HEK293 (cell line): ENCODE measurements around the gene EHD2.
A peak's percentile ranks its signal among the peaks of the same experiment; 100 is the strongest.

Experiments used
- CTCF ChIA-PET: fragments of 350-600 bp; formaldehyde crosslinking; extraction: SDS; loops from one replicate; lab custom pipeline; 2021; ENCODE audit warnings: antibody characterized with exemption; lab: Yijun Ruan, JAX
- POLR2A ChIA-PET: fragments of 300-600 bp; formaldehyde crosslinking; extraction: SDS; loops from one replicate; lab custom pipeline; 2020; ENCODE audit warnings: antibody characterized with exemption, inconsistent platforms; lab: Yijun Ruan, JAX
- H3K27ac ChIP-seq: fragments of 200-500 bp; sonication (Bioruptor generic); 2 replicates; pipeline ENCODE4 v1.5.1; 2014; ENCODE audit warnings: low read depth, low read length, control low read depth, inconsistent platforms; ENCODE audit errors: extremely low read depth
- H3K36me3 ChIP-seq, 2 experiments: fragments of 200-500 bp in 1 of 2; sonication (Bioruptor generic) in 1 of 2; 1 replicate in 1 of 2; 2 replicates in 1 of 2; pipeline ENCODE4 v1.5.1; 2014 to 2017; ENCODE audit warnings: inconsistent platforms in 2 of 2, low read length in 2 of 2; ENCODE audit not compliant: control insufficient read depth in 2 of 2, insufficient read depth in 1 of 2
- H3K4me1 ChIP-seq: fragments of 200-500 bp; sonication (Bioruptor generic); 2 replicates; pipeline ENCODE4 v1.5.1; 2014; ENCODE audit warnings: mild to moderate bottlenecking, low read length, inconsistent platforms; ENCODE audit not compliant: control insufficient read depth, insufficient read depth
- H3K4me3 ChIP-seq: 2 replicates; pipeline ENCODE4 v1.5.1; 2011; ENCODE audit warnings: low read depth, mild to moderate bottlenecking, control low read depth, low read length, moderate library complexity
- H3K9me3 ChIP-seq: fragments of 200-500 bp; sonication (Bioruptor generic); 2 replicates; pipeline ENCODE4 v1.5.1; 2014; ENCODE audit warnings: low read depth, low read length, inconsistent platforms; ENCODE audit not compliant: control insufficient read depth, insufficient read depth
- BCL6B ChIP-seq: fragments of 450-650 bp; formaldehyde crosslinking; IDR thresholded peaks from 2 replicates; pipeline ENCODE4 v1.5.1; 2017; ENCODE audit warnings: missing biosample characterization, missing genetic modification characterization
- GLIS1 ChIP-seq: fragments of 450-650 bp; formaldehyde crosslinking; IDR thresholded peaks from 2 replicates; pipeline ENCODE4 v1.5.1; 2016; ENCODE audit warnings: missing biosample characterization, missing genetic modification characterization
- HIC1 ChIP-seq: fragments of 450-650 bp; formaldehyde crosslinking; IDR thresholded peaks from 2 replicates; pipeline ENCODE4 v1.5.1; 2016; ENCODE audit warnings: missing biosample characterization, missing genetic modification characterization
- INSM2 ChIP-seq: fragments of 450-650 bp; formaldehyde crosslinking; IDR thresholded peaks from 2 replicates; pipeline ENCODE4 v1.5.1; 2016; ENCODE audit warnings: missing biosample characterization, missing genetic modification characterization
- KLF1 ChIP-seq: fragments of 450-650 bp; formaldehyde crosslinking; IDR thresholded peaks from 2 replicates; pipeline ENCODE4 v1.5.1; 2016; ENCODE audit warnings: missing biosample characterization, missing genetic modification characterization
- KLF16 ChIP-seq: fragments of 450-650 bp; formaldehyde crosslinking; IDR thresholded peaks from 2 replicates; pipeline ENCODE4 v1.5.1; 2017; ENCODE audit warnings: missing biosample characterization, missing genetic modification characterization
- KLF7 ChIP-seq: fragments of 450-650 bp; formaldehyde crosslinking; IDR thresholded peaks from 2 replicates; pipeline ENCODE4 v1.5.1; 2016; ENCODE audit warnings: missing biosample characterization, missing genetic modification characterization, borderline replicate concordance
- MEIS1 ChIP-seq: sonication (generic); formaldehyde crosslinking; IDR thresholded peaks from 2 replicates; pipeline ENCODE4 v1.8.1; 2022; ENCODE audit warnings: missing genetic modification reagents, mild to moderate bottlenecking, borderline replicate concordance
- OSR2 ChIP-seq: fragments of 450-650 bp; formaldehyde crosslinking; IDR thresholded peaks from 2 replicates; pipeline ENCODE4 v1.5.1; 2016; ENCODE audit warnings: missing biosample characterization, missing genetic modification characterization
- PRDM6 ChIP-seq: fragments of 450-650 bp; formaldehyde crosslinking; IDR thresholded peaks from 2 replicates; pipeline ENCODE4 v1.5.1; 2017; ENCODE audit warnings: missing biosample characterization, missing genetic modification characterization
- SCRT2 ChIP-seq: fragments of 450-650 bp; formaldehyde crosslinking; IDR thresholded peaks from 2 replicates; pipeline ENCODE4 v1.5.1; 2016; ENCODE audit warnings: missing biosample characterization, missing genetic modification characterization
- SP2 ChIP-seq: fragments of 450-650 bp; formaldehyde crosslinking; IDR thresholded peaks from 2 replicates; pipeline ENCODE4 v1.5.1; 2016; ENCODE audit warnings: missing biosample characterization, missing genetic modification characterization
- ZFHX2 ChIP-seq: fragments of 450-650 bp; formaldehyde crosslinking; conservative IDR thresholded peaks from 2 replicates; pipeline ENCODE4 v1.5.1; 2016; ENCODE audit warnings: missing biosample characterization, missing genetic modification characterization
- ZIC2 ChIP-seq: fragments of 450-650 bp; formaldehyde crosslinking; IDR thresholded peaks from 2 replicates; pipeline ENCODE4 v1.5.1; 2016; ENCODE audit warnings: missing biosample characterization, missing genetic modification characterization
- ZNF10 ChIP-seq: fragments of 450-650 bp; formaldehyde crosslinking; IDR thresholded peaks from 2 replicates; pipeline ENCODE4 v1.5.1; 2017; ENCODE audit warnings: missing biosample characterization, missing genetic modification characterization
- ZNF121 ChIP-seq: fragments of 450-650 bp; formaldehyde crosslinking; IDR thresholded peaks from 2 replicates; pipeline ENCODE4 v1.5.1; 2016; ENCODE audit warnings: missing biosample characterization, missing genetic modification characterization
- ZNF132 ChIP-seq: fragments of 450-650 bp; formaldehyde crosslinking; IDR thresholded peaks from 2 replicates; pipeline ENCODE4 v1.5.1; 2017; ENCODE audit warnings: missing biosample characterization, missing genetic modification characterization, borderline replicate concordance
- ZNF184 ChIP-seq: fragments of 450-650 bp; IDR thresholded peaks from 2 replicates; pipeline ENCODE4 v1.5.1; 2018; ENCODE audit warnings: missing biosample characterization, mild to moderate bottlenecking, missing genetic modification characterization
- ZNF24 ChIP-seq: fragments of 450-650 bp; formaldehyde crosslinking; IDR thresholded peaks from 2 replicates; pipeline ENCODE4 v1.5.1; 2016; ENCODE audit warnings: missing biosample characterization, missing genetic modification characterization
- ZNF335 ChIP-seq: fragments of 450-650 bp; formaldehyde crosslinking; conservative IDR thresholded peaks from 2 replicates; pipeline ENCODE4 v1.5.1; 2016; ENCODE audit warnings: missing biosample characterization, missing genetic modification characterization
- ZNF416 ChIP-seq: fragments of 450-650 bp; formaldehyde crosslinking; IDR thresholded peaks from 2 replicates; pipeline ENCODE4 v1.5.1; 2016; ENCODE audit warnings: missing biosample characterization, missing genetic modification characterization
- ZNF501 ChIP-seq: fragments of 450-650 bp; formaldehyde crosslinking; IDR thresholded peaks from 2 replicates; pipeline ENCODE4 v1.5.1; 2016; ENCODE audit warnings: missing biosample characterization, missing genetic modification characterization
- ZNF521 ChIP-seq: fragments of 450-650 bp; formaldehyde crosslinking; IDR thresholded peaks from 2 replicates; pipeline ENCODE4 v1.5.1; 2017; ENCODE audit warnings: missing biosample characterization, mild to moderate bottlenecking, missing genetic modification characterization
- ZNF549 ChIP-seq: fragments of 450-650 bp; IDR thresholded peaks from 2 replicates; pipeline ENCODE4 v1.5.1; 2018; ENCODE audit warnings: missing biosample characterization, missing genetic modification characterization, mild to moderate bottlenecking, inconsistent platforms, moderate library complexity
- ZNF629 ChIP-seq: fragments of 450-650 bp; formaldehyde crosslinking; IDR thresholded peaks from 2 replicates; pipeline ENCODE4 v1.5.1; 2017; ENCODE audit warnings: missing biosample characterization, missing genetic modification characterization
- ZNF777 ChIP-seq: fragments of 450-650 bp; formaldehyde crosslinking; IDR thresholded peaks from 2 replicates; pipeline ENCODE4 v1.5.1; 2017; ENCODE audit warnings: missing biosample characterization, missing genetic modification characterization, borderline replicate concordance
- ZNF843 ChIP-seq: fragments of 450-650 bp; formaldehyde crosslinking; IDR thresholded peaks from 2 replicates; pipeline ENCODE4 v1.5.1; 2016; ENCODE audit warnings: missing biosample characterization, missing genetic modification characterization
- ZSCAN16 ChIP-seq: fragments of 450-650 bp; formaldehyde crosslinking; IDR thresholded peaks from 2 replicates; pipeline ENCODE4 v1.5.1; 2016; ENCODE audit warnings: missing biosample characterization, missing genetic modification characterization
- TF ChIP-seq, protein P1 (sequence below): fragments of 450-650 bp; formaldehyde crosslinking; IDR thresholded peaks from 2 replicates; pipeline ENCODE4 v1.5.1; 2017; ENCODE audit warnings: missing biosample characterization, missing genetic modification characterization

The EHD2 gene

DNA sequence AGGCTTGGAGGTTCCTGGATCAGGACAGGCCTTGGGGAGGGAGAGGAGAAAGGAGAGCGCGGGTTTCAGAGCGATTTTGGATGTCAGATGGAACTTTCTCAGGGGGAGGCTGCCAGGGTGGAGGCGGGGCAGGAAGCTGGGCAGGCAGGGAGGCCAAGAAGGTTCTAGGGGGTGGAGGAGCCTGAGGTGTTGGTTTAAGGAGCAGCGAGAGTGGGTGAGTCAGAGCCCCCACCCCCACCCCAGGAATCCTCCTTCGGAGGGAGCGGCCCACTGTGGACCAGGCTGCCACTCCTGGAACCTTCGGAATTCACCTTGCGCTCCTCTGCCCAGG lies 16.2 kb downstream of the EHD2 start (continued):
- TF ChIP-seq MEIS1 (no peak), ZNF132 (no peak), ZIC2 (tag by site-specific recombination) (peak; percentile 64), ZNF521 (no peak), ZFHX2 (peak; percentile 71), GLIS1 (peak; percentile 93), ZNF416 (tag by site-specific recombination) (no peak), ZNF10 (tag by site-specific recombination) (no peak), SCRT2 (tag by site-specific recombination) (no peak), BCL6B (tag by site-specific recombination) (no peak), ZNF629 (tag by site-specific recombination) (peak; percentile 55; the same call in 1 of the 2 replicates), KLF1 (tag by site-specific recombination) (peak; percentile 45; the same call in 1 of the 2 replicates), ZNF777 (tag by site-specific recombination) (no peak), SP2 (tag by site-specific recombination) (peak; percentile 10; the same call in 1 of the 2 replicates), ZNF24 (0 out of 2 replicates have a peak, but pooled peaks have one; percentile 47), HIC1 (no peak), ZNF184 (tag by site-specific recombination) (no peak)
- TF ChIP-seq, protein P1, sequence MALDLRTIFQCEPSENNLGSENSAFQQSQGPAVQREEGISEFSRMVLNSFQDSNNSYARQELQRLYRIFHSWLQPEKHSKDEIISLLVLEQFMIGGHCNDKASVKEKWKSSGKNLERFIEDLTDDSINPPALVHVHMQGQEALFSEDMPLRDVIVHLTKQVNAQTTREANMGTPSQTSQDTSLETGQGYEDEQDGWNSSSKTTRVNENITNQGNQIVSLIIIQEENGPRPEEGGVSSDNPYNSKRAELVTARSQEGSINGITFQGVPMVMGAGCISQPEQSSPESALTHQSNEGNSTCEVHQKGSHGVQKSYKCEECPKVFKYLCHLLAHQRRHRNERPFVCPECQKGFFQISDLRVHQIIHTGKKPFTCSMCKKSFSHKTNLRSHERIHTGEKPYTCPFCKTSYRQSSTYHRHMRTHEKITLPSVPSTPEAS (tag by site-specific recombination): no peak

- POLR2A ChIA-PET: interaction anchor here (0.6 to 1.7 kb wide), 8 partner anchors 11 to 381 kb away, joined by 3 to 7 read pairs (median 4); partner anchors contain the start of genes DHX34 and NOP53
- H3K36me3 ChIP-seq: no peaks in the 10 kb centered on the region
- peaks cover 4% of the 10 kb centered on the region for H3K4me1 ChIP-seq
- H3K9me3 ChIP-seq: no peaks in the 10 kb centered on the region
- no peak overlapping the region for H3K27ac ChIP-seq
- peak overlapping the region; percentile 45 for H3K4me3 ChIP-seq
- CTCF ChIA-PET: interaction anchor here (1.0 to 1.6 kb wide), 2 partner anchors 13 to 18 kb away, joined by 4 to 8 read pairs; partner anchors contain the start of gene EHD2
- TF ChIP-seq ZNF549 (tag by site-specific recombination): no peak
- TF ChIP-seq ZNF335 (tag by site-specific recombination): peak; percentile 70
- TF ChIP-seq ZNF629 (tag by site-specific recombination): no peak
- TF ChIP-seq OSR2 (tag by site-specific recombination): no peak
- no peak; the same call in 1 of the 2 replicates for TF ChIP-seq KLF7 (tag by site-specific recombination)
- TF ChIP-seq PRDM6: no peak
- no peak for TF ChIP-seq ZNF121 (tag by site-specific recombination)
- 0 out of 2 replicates have a peak, but pooled peaks have one; percentile 33 for TF ChIP-seq ZNF843 (tag by site-specific recombination)
- TF ChIP-seq KLF16 (tag by site-specific recombination): no peak; the same call in 1 of the 2 replicates
- TF ChIP-seq ZNF501 (tag by site-specific recombination): no peak
- TF ChIP-seq INSM2: no peak
- TF ChIP-seq ZSCAN16: no peak
These were observed 16.7 kb downstream of the EHD2 start for GRCh38 chr19:47729799-47730520.
